Measurements from ENCODE around the gene PRR30. TPM values are rescaled to one million over a fixed set of nuclear protein-coding genes. Genes with fewer than 3 reads are reported as not detected.

PRR30 gene
- total and polyA plus RNA-seq, 8 donors, result not detected

GRCh38 chr2:27150639-27151230, 11.5 kb upstream of the PRR30 start:
- no peak for DNase-seq
- Histone ChIP-seq H3K36me3 (no peaks in the 10 kb centered on the region), H3K27ac (no peak overlapping the region), H3K4me3 (no peak overlapping the region), H3K4me1 (no peaks in the 10 kb centered on the region), H3K9me3 (no peaks in the 10 kb centered on the region), H3K27me3 (peaks cover 0 to 23% (median 0%) of the 10 kb centered on the region in 3 donors)
- 79 to 89% (median 87%) methylated on average over 5 to 8 of the region's 8 CpGs for WGBS, 5 donors
- intact Hi-C loops (cut with DNase I; ENCODE audit: low total_unique reads), result no loop called here
- TF ChIP-seq CTCF (IDR thresholded peaks at IDR 0.05), result no peak
- TF ChIP-seq POLR2AphosphoS5 (IDR thresholded peaks at IDR 0.05), result no peak
- TF ChIP-seq EP300 (IDR thresholded peaks at IDR 0.05), result no peak

- intact Hi-C loops (cut with DNase I; ENCODE audit: low total_unique reads), result no loop called here
- 85 to 95% (median 87%) methylated on average over 28 to 29 of the region's 29 CpGs for WGBS, 5 donors
- no peak overlapping the region for H3K4me3 ChIP-seq
- peaks cover 0 to 23% (median 0%) of the 10 kb centered on the region in 3 donors for H3K27me3 ChIP-seq
- no peaks in the 10 kb centered on the region for H3K9me3 ChIP-seq
- H3K27ac ChIP-seq, result no peak overlapping the region
- no peaks in the 10 kb centered on the region for H3K36me3 ChIP-seq
- H3K4me1 ChIP-seq, result no peaks in the 10 kb centered on the region
- no peak for DNase-seq
- TF ChIP-seq CTCF (IDR thresholded peaks at IDR 0.05), result no peak
These were observed 10.6 kb upstream of the PRR30 start for GRCh38 chr2:27149570-27150405.

GRCh38 chr2:27148801-27149439, 9.7 kb upstream of the PRR30 start, which contains the start of gene TCF23:
TCF23 (plus strand) TSS chr2:27149004; CDS start chr2:27149134, 130 bp downstream.
- H3K9me3 ChIP-seq, result no peaks in the 10 kb centered on the region
- DNase-seq, result peak in 1 of 2 donors; percentile 76
- no peak within 1 kb of the TSS for H3K4me3 ChIP-seq
- H3K27me3 ChIP-seq, result peaks cover 0 to 23% (median 0%) of the 10 kb centered on the region in 3 donors
- no peaks in the 10 kb centered on the region for H3K4me1 ChIP-seq
- H3K36me3 ChIP-seq, result no peaks in the 10 kb centered on the region
- intact Hi-C loops (cut with DNase I; ENCODE audit: low total_unique reads), result no loop called here
- 60 to 68% (median 65%) methylated on average over 5 to 12 of the region's 12 CpGs for WGBS, 5 donors
- no peak for TF ChIP-seq POLR2AphosphoS5 (IDR thresholded peaks at IDR 0.05)
- no peak for TF ChIP-seq CTCF (IDR thresholded peaks at IDR 0.05)
- no peak for TF ChIP-seq EP300 (IDR thresholded peaks at IDR 0.05)
- TF ChIP-seq POLR2A (IDR thresholded peaks at IDR 0.05), result no peak
- H3K27ac ChIP-seq, result no peak within 1 kb of the TSS

GRCh38 chr2:27147935-27148334, 8.7 kb upstream of the PRR30 start:
- TF ChIP-seq POLR2AphosphoS5 (IDR thresholded peaks at IDR 0.05) (no peak), CTCF (IDR thresholded peaks at IDR 0.05) (no peak), POLR2A (IDR thresholded peaks at IDR 0.05) (no peak), EP300 (IDR thresholded peaks at IDR 0.05) (no peak)
- H3K27me3 ChIP-seq, result peaks cover 0 to 23% (median 0%) of the 10 kb centered on the region in 3 donors
- no peaks in the 10 kb centered on the region for H3K36me3 ChIP-seq
- DNase-seq, result no peak
- H3K27ac ChIP-seq, result no peak overlapping the region
- H3K9me3 ChIP-seq, result no peaks in the 10 kb centered on the region
- no peak overlapping the region for H3K4me3 ChIP-seq
- no peaks in the 10 kb centered on the region for H3K4me1 ChIP-seq
- intact Hi-C loops (cut with DNase I; ENCODE audit: low total_unique reads), result no loop called here
- 85 to 92% (median 91%) methylated on average over 8 of the region's 8 CpGs for WGBS, 5 donors

Measured in stomach (tissue), 9 donors.